Activated CD8-positive, alpha-beta memory T cell treated with anti-CD3 and anti-CD28 coated beads for 48 hours (primary cell): ENCODE measurements around the gene BCAP29.
"Not testable (repeated sequence)": the region's sequence is repeated elsewhere in the genome, so short reads cannot be mapped to it uniquely, and the experiment has no call there.

Experiments used
- DNase-seq, 3 experiments: peaks; one replicate each; pipeline ENCODE4 v3.0.0-alpha.2; 2020; ENCODE audit warnings: low read depth in 2 of 3, low spot score in 2 of 3

The BCAP29 gene, protein sequence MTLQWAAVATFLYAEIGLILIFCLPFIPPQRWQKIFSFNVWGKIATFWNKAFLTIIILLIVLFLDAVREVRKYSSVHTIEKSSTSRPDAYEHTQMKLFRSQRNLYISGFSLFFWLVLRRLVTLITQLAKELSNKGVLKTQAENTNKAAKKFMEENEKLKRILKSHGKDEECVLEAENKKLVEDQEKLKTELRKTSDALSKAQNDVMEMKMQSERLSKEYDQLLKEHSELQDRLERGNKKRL

DNA sequence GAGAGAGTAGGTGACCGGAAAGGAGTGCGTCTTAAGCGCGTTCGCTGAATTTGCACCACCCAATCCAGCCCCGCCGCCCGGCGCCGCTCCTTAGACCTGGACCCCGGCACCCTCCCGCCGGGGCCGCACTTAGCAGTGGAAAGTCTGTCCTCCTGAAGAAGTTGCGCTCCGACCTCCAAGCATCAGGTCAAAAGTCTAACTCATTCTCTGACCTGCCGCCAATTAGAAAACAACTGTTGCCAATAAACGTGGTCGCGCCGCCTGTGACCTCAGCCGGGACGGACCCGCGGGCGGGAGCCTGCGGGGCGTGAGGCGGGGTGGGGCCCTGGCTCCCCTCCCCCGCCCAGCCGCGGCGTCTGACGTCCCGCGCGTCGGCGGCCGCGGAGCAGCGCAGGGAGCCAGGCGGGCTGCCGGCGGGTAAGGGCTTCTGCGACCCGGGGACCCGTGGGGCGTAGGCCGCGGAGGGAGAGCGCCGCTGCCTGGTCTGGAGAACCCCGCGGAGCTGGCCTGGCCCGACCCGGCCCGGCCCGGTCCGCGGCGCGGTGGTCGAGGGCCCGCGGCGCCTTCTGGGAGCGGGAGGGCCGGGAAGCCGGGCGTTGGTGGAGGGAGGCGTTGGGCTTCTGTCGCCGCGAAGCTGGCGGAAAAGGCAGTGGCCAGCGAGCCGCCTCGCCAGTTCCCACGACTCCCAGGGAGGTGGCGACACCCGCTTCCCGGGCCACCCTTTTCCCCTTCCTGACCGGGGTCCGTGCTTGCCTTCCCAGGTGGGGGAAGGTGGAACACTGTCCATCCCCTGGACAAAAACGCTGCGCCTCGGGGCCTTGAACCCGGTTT lies at the start of gene BCAP29:
Gene BCAP29, plus strand, starts transcription at position 362 of the 831 bp plus-strand sequence. CDS start 527 bp downstream, outside the sequence.
- peak; percentile 33 to 64 (median 56) for DNase-seq

DNA sequence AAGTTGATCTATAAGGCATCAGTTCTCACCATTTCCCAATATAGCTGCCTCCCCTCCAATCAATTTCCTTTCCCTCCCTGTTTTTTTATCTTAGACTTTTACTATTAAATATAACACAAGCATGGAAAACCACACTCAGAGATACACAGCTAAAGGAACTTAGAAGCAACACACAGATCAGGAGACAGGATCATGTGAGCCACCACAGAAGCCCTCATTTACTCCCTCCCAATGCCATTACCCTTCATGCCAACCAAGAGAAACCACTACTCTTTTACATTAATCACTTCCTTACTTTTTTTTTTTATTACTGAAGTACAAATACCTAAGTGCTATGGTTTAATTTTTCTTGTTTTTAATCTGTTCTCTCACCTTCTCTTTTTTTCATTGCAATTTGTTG lies 49.3 kb upstream of the BCAP29 start:
- DNase-seq = no peak

DNA sequence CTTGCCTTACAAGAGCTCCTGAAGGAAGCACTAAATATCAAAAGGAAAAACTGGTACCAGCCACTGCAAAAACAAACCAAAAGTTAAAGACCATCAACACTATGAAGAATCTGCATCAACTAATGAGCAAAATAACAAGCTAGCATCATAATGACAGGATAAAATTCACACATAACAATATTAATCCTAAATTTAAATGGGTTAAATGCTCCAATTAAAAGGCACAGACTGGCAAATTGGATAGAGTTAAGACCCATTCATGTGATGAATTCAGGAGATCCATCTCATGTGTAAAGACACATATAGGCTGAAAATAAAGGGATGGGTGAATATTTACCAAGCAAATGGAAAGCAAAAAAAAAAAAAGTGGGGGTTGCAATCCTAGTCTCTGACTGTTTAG lies 45.9 kb upstream of the BCAP29 start:
- no peak for DNase-seq

GRCh38 chr7:107537228-107537627 lies 42.8 kb upstream of the BCAP29 start:
- not testable (repeated sequence) for DNase-seq

DNA sequence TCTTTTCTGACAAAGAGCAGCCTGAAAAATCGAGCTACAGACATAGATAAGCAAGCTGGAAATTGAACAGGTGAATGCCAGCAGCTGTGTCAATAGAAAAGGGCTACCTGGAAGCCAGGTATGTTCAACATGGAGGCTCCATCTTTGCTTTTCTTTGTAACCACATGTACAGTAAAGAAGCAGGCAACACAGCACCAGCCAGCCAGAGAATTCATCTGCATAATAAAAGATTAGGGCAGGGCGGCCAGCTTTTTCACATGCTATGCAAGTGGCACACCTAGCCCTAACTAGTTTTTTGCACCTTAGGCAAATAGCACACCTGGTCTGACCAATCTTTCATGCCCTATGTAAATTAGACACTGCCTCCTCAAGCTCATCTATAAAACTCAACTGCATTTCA lies 42.0 kb upstream of the BCAP29 start:
- DNase-seq = no peak

DNA sequence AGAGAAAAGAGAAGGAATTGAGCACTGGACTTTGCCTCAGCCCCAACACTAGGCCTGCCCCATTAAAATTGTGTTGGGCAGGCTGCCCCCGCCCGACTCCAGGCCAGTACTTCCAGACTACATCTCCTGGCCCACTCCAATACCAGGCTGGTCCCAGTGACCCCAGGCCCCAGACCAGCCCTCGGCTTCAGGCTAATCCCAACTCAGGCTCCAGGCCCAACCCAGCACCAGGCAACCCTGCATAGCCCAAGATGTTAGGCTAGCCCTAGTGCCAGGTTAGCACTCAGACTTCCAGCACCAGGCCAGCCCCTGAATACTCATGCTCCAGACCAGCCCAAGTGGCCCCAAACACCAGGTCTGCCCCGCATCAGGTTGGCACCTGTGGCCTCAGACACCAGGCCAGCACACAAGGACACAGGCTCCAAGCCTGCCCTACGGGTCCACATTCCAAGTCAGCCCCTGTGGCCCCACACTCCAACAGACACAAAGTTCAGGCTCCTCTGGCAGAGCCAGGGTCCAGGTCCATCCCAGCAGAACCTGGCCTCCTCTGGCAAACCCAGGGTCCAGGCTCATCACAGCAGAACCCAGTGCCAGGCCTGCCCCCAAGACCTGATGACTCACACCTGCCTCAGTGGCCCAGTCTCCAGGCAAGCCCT lies 36.6 kb upstream of the BCAP29 start:
- no peak for DNase-seq

DNA sequence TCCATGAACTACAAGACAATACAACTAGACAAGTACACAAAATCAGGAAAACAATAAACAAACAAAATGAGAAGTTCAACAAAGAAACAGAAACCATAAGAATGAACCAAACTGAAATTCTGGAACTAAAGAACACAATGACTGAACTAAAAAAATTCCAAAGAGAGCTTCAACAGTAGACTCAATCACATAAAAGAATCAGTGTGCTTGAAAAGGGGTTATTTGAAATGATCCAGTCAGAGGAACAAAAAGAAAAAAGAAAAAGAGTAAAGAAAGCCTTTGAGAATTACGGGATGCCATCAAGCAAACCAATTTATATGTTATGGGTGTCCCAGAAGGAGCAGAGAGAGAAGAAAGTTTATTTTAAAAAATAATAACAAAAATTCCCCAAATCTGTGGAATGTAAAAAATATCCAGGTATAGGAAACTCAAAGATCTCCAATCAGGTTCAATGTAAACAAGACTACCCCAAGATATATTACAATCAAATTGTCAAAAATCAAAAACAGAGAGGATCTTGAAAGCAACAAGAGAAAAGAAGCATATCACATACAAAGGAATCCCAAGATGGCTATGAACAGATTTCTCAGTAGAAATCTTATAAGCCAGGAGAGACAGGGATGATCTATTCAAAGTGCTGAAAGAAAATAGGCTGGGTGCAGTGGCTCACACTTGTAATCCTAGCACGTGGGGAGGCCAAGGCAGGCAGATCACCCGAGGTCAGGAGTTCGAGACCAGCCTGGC lies 35.0 kb upstream of the BCAP29 start:
- no peak for DNase-seq

- DNase-seq = no peak
Measured at GRCh38 chr7:107551936-107552335, 28.1 kb upstream of the BCAP29 start.

DNA sequence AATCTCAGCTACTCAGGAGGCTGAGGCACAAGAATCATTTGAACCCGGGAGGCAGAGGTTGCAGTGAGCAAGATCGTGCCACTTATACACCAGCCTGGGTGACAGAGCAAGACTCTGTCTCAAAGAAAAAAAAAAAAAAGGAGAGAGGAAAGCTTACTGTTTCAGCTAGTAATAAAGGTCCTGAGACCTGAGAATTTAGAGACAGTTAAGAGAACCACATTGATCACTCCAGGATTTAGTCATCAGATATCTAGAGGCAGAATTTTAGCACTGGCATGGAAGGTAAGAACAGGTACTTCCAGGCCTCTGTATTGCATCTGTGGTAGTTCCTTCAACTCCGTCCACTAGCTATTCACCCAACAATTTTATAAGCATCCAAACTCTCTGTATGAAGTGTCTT lies 24.2 kb upstream of the BCAP29 start:
- no peak for DNase-seq

DNA sequence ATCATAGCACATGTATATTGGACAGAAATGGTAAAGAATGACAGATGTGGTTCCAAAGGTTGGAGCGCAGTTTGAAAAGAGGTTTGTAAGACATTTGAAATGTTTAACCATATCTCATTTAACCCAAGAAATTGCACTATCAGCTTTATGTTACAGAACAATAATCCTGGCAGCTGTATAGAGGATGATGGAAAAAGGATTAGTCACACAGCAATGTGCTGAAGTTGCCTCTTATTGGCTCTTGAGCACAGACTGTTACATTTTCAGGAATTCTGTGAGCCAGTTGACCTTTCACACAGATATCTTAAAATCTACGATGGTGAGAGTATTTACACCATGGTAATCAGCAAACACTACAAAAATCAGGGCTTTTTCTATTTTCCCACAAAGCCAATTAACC lies 20.2 kb upstream of the BCAP29 start:
- DNase-seq = no peak

GRCh38 chr7:107560898-107561516 lies 19.0 kb upstream of the BCAP29 start:
- no peak for DNase-seq

- DNase-seq = peak in 1 of 3 experiments; percentile 1
Measured at GRCh38 chr7:107563081-107563774, 16.8 kb upstream of the BCAP29 start.

DNA sequence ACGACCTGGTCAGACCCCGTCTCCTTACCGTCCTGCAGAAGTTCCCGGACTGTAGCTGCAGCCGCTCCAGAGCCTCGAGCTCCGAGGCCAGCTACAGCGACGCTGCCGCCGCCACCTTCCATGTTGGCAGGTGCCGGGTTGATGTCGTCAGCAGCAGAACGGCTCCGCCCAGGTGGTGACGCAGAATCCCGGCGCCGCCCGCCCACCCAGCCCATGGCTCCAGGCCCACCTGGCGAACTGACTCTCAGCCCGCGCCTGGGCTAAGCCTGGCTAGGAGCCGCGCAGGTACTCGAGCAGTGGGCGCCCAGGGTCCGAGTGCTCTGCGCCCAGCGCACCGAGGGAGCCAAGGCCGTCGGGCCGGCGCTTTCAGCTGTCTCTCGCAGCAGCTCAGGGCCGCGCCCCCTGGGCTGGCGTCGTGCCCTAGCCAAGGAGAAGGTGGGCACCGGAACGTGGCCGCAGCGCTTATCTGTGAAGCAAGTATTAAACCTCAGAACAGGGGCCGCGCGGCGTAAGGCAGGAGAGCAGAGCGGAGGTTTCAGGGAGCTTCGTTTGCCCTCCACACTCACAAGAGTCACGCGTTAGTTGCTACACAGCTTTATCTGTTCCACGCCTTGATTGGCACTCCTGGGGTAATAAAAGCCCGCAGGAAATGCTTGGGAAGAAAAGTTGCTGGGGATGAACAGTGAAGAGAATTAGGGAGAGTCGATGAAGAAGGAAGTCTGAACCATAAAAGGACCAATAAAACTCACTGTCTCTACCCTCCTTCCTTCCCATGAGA lies 16.1 kb upstream of the BCAP29 start, which contains the start of the genes COG5 and DUS4L:
Gene COG5, minus strand, starts transcription at position 146 of the 778 bp plus-strand sequence. Its CDS starts 24 bp downstream, at position 122.
Gene DUS4L, plus strand, starts transcription at position 197 of the 778 bp plus-strand sequence. CDS start 3,100 bp downstream, outside the sequence.
- DNase-seq = peak; percentile 62 to 77 (median 72)

- DNase-seq = no peak
Measured at GRCh38 chr7:107564553-107565298, 15.3 kb upstream of the BCAP29 start.

DNA sequence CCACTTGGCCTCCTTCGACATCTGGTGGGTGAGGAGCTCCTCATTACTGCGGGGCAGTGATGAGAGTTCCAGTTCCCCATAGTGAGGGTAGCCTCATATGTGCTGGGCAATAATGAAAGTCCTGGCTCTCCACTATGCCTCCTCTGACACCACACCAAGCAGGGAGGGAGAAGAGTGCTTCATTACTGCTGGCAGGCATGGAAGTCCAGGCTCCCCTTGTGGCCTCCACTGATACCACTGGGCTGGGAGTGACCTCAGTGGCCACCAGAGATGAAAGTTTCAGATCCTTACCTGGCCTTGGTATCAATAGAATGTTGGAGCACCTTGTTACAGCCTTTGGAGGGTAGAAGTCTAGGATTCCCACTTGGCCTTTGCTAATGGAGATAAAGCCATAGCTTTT lies 9.7 kb upstream of the BCAP29 start:
- no peak for DNase-seq

DNA sequence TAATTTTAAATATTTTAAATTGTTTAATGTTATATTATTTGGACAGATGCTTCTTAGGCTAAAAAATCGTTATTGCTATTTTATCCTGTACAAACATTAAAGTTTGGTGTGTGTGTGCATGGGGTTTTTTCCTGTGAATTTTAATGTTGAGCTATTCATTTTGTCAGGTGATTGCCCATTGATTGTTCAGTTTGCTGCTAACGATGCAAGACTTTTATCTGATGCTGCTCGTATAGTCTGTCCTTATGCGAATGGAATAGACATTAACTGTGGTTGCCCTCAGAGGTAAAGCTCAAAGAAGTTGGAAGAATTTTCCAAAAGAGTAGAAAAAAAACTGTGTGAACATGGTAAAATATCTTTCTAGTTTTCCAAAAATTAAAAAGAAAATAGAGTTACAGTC lies 6.5 kb upstream of the BCAP29 start:
- no peak for DNase-seq

DNA sequence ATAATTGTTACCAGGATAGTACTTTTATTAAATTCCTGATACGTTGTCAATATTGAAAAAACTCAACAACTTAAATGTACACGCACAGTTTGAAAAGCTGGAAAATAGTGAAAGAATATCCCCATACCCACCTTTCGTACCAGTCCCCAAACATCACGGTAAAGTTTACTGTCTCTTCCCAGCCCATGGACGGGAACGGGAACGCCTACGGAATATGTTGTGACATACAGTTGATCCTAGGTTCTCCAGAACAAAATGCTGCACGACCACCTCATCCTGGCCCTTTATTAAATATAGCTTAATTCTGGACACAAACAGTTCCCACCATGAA lies 527 bp upstream of the BCAP29 start:
- DNase-seq = no peak

GRCh38 chr7:107580716-107581383 lies 804 bp downstream of the BCAP29 start:
- DNase-seq = no peak
